GM18951 (cell line): ENCODE data around the gene FAM9A.
"Not testable (repeated sequence)": the region's sequence is repeated elsewhere in the genome, so short reads cannot be mapped to it uniquely, and the experiment has no call there.

Experiments
- POLR2A ChIP-seq: IDR thresholded peaks from 4 replicates; pipeline ENCODE4 v1.6.1; 2011; ENCODE audit warnings: mild to moderate bottlenecking; ENCODE audit not compliant: insufficient read length, insufficient read depth; ENCODE audit errors: extremely low read depth
- in situ Hi-C: fragments of 300-500 bp; cut with MboI; formaldehyde crosslinking; loops from one replicate; pipeline ENCODE4 v1.12.0; 2022; ENCODE audit warnings: low sequenced_read_pairs, mixed read lengths, inconsistent platforms; ENCODE audit not compliant: unreplicated experiment

The FAM9A gene

DNA sequence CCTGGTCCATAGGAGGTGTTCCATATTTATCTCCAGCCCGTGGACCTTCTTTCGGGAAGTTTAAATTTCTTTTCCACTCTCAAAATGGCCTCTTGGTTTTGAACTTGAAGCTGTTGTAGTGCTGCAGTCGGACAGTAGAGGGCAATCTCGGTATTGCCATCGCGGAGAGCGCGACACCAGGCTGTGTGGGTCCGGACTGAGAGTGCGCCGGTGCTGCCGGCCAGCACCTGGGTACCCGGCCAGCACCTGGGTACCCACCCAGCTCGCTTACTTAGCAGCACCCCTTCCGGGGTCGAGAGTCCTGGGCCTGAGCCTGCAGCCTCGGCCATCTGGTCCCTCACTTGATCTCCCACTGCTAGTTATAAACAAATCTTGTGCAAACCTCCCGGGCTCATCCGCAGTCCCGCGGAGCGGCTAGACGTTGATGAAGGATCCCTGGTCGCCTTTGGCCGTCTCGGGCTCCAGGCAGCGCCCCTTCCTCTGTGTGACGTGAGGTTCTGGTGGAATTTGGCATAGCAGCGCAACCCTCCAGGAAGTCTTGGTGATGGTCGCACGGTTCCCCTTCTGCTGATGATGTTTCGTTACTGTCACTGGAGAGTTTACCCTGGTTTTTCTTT lies 18.0 kb downstream of the FAM9A start:
- in situ Hi-C loops, result no loop called here
- no peak for TF ChIP-seq POLR2A

- no peak for TF ChIP-seq POLR2A
- in situ Hi-C loops, result no loop called here
These were observed 18.6 kb downstream of the FAM9A start for GRCh38 chrX:8782595-8782994.

DNA sequence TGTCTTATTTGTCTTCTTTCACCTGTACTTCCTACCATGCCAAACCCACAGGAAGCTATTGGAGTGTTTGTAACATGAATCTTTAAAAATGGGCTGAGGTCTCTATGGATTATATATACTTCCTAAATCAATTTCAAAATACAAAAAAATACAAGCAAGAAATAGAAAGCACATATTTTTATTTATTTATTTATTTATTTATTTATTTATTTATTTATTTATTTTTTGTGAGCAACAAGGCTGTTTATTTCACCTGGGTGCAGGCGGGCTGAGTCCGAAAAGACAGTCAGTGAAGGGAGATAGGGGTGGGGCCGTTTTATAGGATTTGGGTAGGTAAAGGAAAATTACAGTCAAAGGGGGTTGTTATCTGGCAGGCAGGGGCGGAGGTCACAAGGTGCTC lies 19.3 kb downstream of the FAM9A start:
- in situ Hi-C loops, result not testable (repeated sequence)

- TF ChIP-seq POLR2A, result no peak
- in situ Hi-C loops, result no loop called here
These were observed 28.1 kb downstream of the FAM9A start for GRCh38 chrX:8773117-8773516.

DNA sequence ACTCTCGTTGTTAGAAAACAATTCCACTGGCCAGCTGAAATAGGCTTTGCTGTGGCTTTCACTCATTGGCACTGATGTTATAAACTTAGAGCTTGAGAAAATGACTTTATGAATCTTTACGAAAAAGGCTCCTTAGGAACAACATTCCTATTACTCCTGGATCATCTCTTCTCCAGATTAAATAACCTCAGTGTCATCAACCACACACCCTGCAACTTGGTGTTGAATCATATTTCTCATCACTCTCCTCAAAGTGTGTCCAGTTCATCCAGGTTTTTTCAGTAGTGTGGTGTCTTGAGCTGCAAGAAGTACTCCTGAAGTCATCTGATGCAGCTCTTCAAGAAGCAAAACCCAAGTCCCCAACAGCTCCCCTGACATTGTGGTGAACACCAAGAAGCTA lies 41.2 kb downstream of the FAM9A start:
- in situ Hi-C loops, result no loop called here
- no peak for TF ChIP-seq POLR2A

- in situ Hi-C loops, result not testable (repeated sequence)
These were observed 42.5 kb downstream of the FAM9A start for GRCh38 chrX:8758706-8759105.

- in situ Hi-C loops, result not testable (repeated sequence)
These were observed 43.4 kb downstream of the FAM9A start for GRCh38 chrX:8757609-8758389.

DNA sequence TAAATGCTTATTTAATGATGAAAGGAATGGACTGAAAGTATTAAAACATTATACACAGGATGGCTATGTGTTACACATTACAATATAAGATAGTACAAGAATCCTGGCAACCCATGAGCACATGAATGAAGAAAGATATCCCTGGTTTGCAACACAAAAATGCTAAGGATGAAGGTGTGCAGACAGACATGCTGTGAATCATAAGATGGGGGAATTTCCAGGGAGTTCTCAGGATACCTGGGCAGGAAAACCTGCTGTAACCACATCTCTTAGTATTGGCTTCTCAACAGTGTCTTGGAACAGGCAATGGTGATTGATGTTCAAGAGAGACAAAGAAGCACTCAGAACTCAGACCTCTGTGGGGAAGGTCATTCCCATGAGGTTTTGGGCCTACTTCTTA lies 45.4 kb downstream of the FAM9A start:
- in situ Hi-C loops, result no loop called here
- TF ChIP-seq POLR2A, result no peak

GRCh38 chrX:8755116-8755515 lies 46.1 kb downstream of the FAM9A start:
- TF ChIP-seq POLR2A, result no peak
- in situ Hi-C loops, result no loop called here

- TF ChIP-seq POLR2A, result no peak
These were observed 51.5 kb downstream of the FAM9A start for GRCh38 chrX:8749697-8750096.

DNA sequence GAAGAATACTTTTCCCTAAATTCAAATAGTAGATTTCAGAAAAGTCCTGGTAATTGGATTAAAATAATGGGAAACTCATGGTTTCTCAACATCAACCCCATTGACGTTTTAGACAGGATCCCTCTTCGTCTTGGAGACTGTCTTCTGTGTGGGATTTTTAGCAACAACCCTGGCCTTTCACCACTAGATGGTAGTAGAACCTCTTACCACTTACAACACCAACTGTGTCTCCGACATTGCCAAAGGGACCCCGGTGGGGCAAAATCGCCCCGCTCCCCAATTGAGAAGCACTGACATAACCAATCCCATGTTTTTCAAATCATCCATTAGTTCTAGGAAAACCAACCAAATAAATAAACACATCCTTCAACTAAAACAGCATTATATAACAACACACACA lies 52.3 kb downstream of the FAM9A start:
- TF ChIP-seq POLR2A, result no peak
- in situ Hi-C loops, result loop anchor here (25.0 kb wide), 1 partner anchor 737 kb away; no protein-coding TSS in a partner anchor

More at GRCh38 chrX:8749697-8750096, 51.5 kb downstream of the FAM9A start:
- in situ Hi-C loops, result loop anchor here (25.0 kb wide), 1 partner anchor 737 kb away; no protein-coding TSS in a partner anchor

DNA sequence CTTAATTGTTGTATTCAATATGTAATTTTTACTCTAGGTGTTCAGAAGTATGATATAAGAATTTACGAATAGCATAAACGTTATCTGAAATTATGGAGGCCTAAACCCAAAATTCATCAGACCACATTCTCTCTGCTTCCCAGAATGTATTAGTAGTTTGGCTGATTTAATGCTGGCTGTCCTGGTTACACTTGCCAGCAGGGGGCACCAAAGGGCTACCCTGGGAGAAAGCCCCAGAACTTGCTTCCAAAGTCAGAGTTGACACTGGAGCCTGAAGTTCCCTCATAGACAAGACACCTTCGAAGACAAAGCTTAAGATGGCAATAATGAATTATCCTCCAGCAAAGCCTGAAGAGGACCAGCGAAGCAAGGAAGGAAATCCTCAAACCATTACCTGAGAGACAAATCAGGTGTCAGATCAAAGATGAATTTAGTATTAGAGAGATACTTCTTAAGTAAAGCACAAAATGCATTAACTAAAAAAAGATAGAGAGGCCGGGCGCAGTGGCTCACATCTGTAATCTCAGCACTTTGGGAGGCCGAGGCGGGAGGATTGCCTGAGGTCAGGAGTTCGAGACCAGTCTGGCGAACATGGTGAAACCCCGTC lies 58.0 kb downstream of the FAM9A start:
- in situ Hi-C loops, result loop anchor here (25.0 kb wide), 1 partner anchor 731 kb away; no protein-coding TSS in a partner anchor
- TF ChIP-seq POLR2A, result no peak

DNA sequence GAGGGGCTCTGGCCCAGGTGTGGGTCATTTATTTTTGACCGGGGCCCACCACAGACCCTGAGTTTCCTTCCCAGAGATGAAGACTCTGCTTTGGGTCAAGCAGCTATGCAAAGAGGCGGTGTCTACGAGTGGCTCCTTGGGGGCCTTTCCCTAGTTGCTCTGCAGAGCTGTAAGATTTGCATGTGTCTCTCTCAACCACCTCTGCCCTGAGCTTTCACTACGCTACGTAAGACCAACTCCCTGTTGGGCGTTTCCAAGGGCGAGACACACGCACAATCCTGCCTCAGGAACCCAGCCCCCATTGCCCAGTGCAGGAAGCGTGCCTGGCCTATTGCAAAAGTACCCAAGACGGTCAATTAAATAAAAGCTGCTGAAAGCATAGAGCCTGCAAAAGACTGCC lies 59.2 kb downstream of the FAM9A start:
- no peak for TF ChIP-seq POLR2A
- in situ Hi-C loops, result loop anchor here (25.0 kb wide), 1 partner anchor 730 kb away; no protein-coding TSS in a partner anchor
